HCT116 (cell line): ENCODE data around the gene SEMA3F. TPM values are rescaled to one million over a fixed set of nuclear protein-coding genes. Genes with fewer than 3 reads are reported as not detected.

Source experiments
- ATAC-seq: fragments of 200-7000 bp; cut with Tn5 transposase; 2 replicates; pipeline ENCODE4 v1.9.1; 2020; ENCODE audit warnings: mild to moderate bottlenecking, moderate library complexity
- BruUV-seq: library from RNA; stranded (reverse); fragments of 400-500 nt; replicated peaks from 2 replicates; lab custom pipeline; 2021; lab: Mats Ljungman, UMichigan
- CTCF ChIA-PET: fragments of 300-600 bp; sonication (Branson Sonifier 250); formaldehyde crosslinking; loops from one replicate; lab custom pipeline; 2021; ENCODE audit warnings: antibody characterized with exemption; lab: Charles Lee
- POLR2A ChIA-PET: fragments of 300-600, 350-600 bp; sonication (Branson Sonifier 250); formaldehyde crosslinking; loops from one replicate; lab custom pipeline; 2021; ENCODE audit warnings: antibody characterized with exemption; lab: Charles Lee
- RAD21 ChIA-PET, 2 experiments: fragments of 300-600 bp; sonication (Branson Sonifier 250); formaldehyde crosslinking; loops; one replicate each; lab custom pipeline; 2023; ENCODE audit warnings: low total read pairs in 2 of 2; ENCODE audit not compliant: uncharacterized antibody in 2 of 2, unreplicated experiment in 2 of 2, low non-redundant PET in 1 of 2; lab: Charles Lee
- DNase-seq: peaks from one replicate; pipeline ENCODE4 v3.0.0-alpha.2; 2010; ENCODE audit warnings: low read depth, low spot score
- H2AFZ ChIP-seq: fragments of 200-600 bp; shearing (Covaris generic), sonication (generic); 2 replicates; pipeline ENCODE4 v1.6.1; 2017; ENCODE audit warnings: low read depth, mixed run types, mixed read lengths, antibody characterized with exemption, low read length; ENCODE audit not compliant: poor library complexity, severe bottlenecking
- H3K27ac ChIP-seq: 2 replicates; pipeline ENCODE4 v1.5.1; 2012; ENCODE audit warnings: low read depth, low read length
- H3K27me3 ChIP-seq: fragments of 200-600 bp; sonication (generic); 2 replicates; pipeline ENCODE4 v1.6.1; 2016; ENCODE audit warnings: mixed run types, low read length, mixed read lengths; ENCODE audit not compliant: insufficient read depth
- H3K36me3 ChIP-seq, 2 experiments: fragments of 200-500 bp in 1 of 2; fragments of 200-600 bp in 1 of 2; sonication (Bioruptor generic) in 1 of 2; sonication (generic) in 1 of 2; 2 replicates each; pipeline versions ENCODE4 v1.5.1 to v1.6.1; 2014 to 2016; ENCODE audit warnings: low read length in 2 of 2, inconsistent platforms in 1 of 2, mixed read lengths in 1 of 2, mixed run types in 1 of 2; ENCODE audit not compliant: insufficient read depth in 2 of 2, control insufficient read depth in 1 of 2
- H3K4me1 ChIP-seq, 2 experiments: fragments of 200-600 bp in 1 of 2; sonication (generic) in 1 of 2; 2 replicates each; pipeline versions ENCODE4 v1.5.1 to v1.6.1; 2012 to 2017; ENCODE audit warnings: low read length in 2 of 2, inconsistent platforms in 1 of 2, mild to moderate bottlenecking in 1 of 2, mixed read lengths in 1 of 2, mixed run types in 1 of 2, moderate library complexity in 1 of 2; ENCODE audit not compliant: insufficient read depth in 2 of 2, control insufficient read depth in 1 of 2
- H3K4me2 ChIP-seq: fragments of 200-600 bp; sonication (generic); 2 replicates; pipeline ENCODE4 v1.6.1; 2017; ENCODE audit warnings: mixed run types, low read length, mixed read lengths
- H3K4me3 ChIP-seq, 2 experiments: fragments of 200-600 bp in 1 of 2; sonication (generic) in 1 of 2; replicated peaks in 1 of 2; 2 replicates each; pipeline ENCODE4 v1.5.1; 2011 to 2016; ENCODE audit warnings: low read length in 2 of 2, control low read depth in 1 of 2, low read depth in 1 of 2, mild to moderate bottlenecking in 1 of 2, mixed read lengths in 1 of 2, mixed run types in 1 of 2
- H3K79me2 ChIP-seq: fragments of 200-600 bp; sonication (generic); 2 replicates; pipeline ENCODE4 v1.6.1; 2017; ENCODE audit warnings: mild to moderate bottlenecking, mixed run types, low read length, moderate library complexity, mixed read lengths; ENCODE audit not compliant: insufficient read depth
- H3K9ac ChIP-seq: fragments of 200-600 bp; sonication (generic); 2 replicates; pipeline ENCODE4 v1.6.1; 2016; ENCODE audit warnings: low read length, mixed read lengths
- H3K9me2 ChIP-seq: fragments of 200-600 bp; sonication (generic), shearing (Covaris generic); 2 replicates; pipeline ENCODE4 v1.6.1; 2017; ENCODE audit warnings: mixed run types, mild to moderate bottlenecking, moderate library complexity; ENCODE audit not compliant: insufficient read depth
- H3K9me3 ChIP-seq, 2 experiments: fragments of 200-500 bp in 1 of 2; fragments of 200-600 bp in 1 of 2; sonication (Bioruptor generic) in 1 of 2; sonication (generic) in 1 of 2; 2 replicates each; pipeline ENCODE4 v1.6.1; 2014 to 2017; ENCODE audit warnings: low read length in 2 of 2, mixed read lengths in 2 of 2, inconsistent platforms in 1 of 2, low read depth in 1 of 2, mild to moderate bottlenecking in 1 of 2, mixed run types in 1 of 2, moderate library complexity in 1 of 2; ENCODE audit not compliant: control insufficient read depth in 1 of 2, insufficient read depth in 1 of 2
- H4K20me1 ChIP-seq: fragments of 200-600 bp; sonication (generic), shearing (Covaris generic); 2 replicates; pipeline ENCODE4 v1.6.1; 2017; ENCODE audit warnings: mixed run types, mild to moderate bottlenecking, moderate library complexity; ENCODE audit not compliant: insufficient read depth
- ZNF274 ChIP-seq: fragments of 200-500 bp; sonication (Bioruptor generic); IDR thresholded peaks from 2 replicates; pipeline ENCODE4 v1.6.1; 2014; ENCODE audit warnings: mild to moderate bottlenecking, low read depth, low read length, inconsistent platforms
- intact Hi-C: fragments of 100-400 bp; cut with micrococcal nuclease; formaldehyde crosslinking; loops from 2 replicates; pipeline ENCODE4 v1.10.0; 2022
- total RNA-seq: library from RNA; stranded (reverse); gene quantifications from one replicate; pipeline ENCODE4 v1.2.1, GENCODE V29; 2021; ENCODE audit not compliant: unreplicated experiment
- TF ChIP-seq, protein P1 (sequence below): IDR thresholded peaks from 2 replicates; pipeline ENCODE4 v1.6.1; 2012; ENCODE audit warnings: low read depth
- TF ChIP-seq, protein P2 (sequence below), 3 experiments: fragments of 200-600 bp in 1 of 3; sonication (generic) in 1 of 3; IDR thresholded peaks in 2 of 3; conservative IDR thresholded peaks in 1 of 3; 2 replicates each; pipeline ENCODE4 v1.5.1; 2012 to 2017; ENCODE audit warnings: low read depth in 2 of 3, low read length in 2 of 3, antibody characterized with exemption in 1 of 3, borderline replicate concordance in 1 of 3, control low read depth in 1 of 3, mild to moderate bottlenecking in 1 of 3, mixed read lengths in 1 of 3, mixed run types in 1 of 3, moderate library complexity in 1 of 3; ENCODE audit not compliant: insufficient read depth in 1 of 3

SEMA3F gene
- total RNA-seq, 1 experiment from 2014 or later: 15.7 TPM

DNA sequence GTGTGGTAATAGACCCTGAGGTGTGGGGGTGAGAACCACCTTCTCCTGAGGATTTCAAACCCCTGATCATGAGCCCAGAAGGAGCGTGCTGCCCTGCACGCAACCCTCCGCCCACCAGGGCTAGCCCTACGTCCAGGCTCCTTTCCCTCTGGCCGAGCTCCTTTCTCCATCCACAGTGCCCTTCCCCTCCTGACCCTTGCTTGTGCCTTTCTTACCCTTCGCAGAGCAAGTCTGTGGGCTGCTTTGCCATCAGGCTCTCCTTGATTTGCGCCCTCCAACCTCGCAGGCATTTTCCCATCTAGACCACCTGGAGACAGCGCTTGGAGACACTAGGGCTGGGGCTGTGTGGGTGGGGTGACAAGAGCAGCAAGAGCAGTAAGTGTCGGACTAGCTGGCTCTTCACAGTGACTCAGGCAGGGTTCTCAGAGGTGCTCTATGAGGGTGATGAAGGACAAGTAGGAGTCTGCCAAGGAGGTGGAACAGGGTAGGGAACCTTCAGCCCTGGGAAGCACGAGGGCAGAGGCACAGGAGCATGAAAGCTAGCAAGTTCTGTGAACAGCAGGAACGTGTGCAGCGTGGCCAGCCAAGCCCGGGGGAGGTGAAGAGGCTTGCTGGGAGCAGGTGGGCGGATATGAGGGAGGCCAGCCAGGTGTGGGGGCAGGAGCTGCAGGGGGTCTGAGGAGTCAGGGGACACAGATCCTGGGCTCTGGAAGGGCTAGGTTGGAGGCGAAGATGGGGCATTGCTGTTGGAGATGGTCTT, 47.4 kb downstream of the SEMA3F start:
- H3K27ac ChIP-seq: no peak overlapping the region
- H3K9me3 ChIP-seq: no peaks in the 10 kb centered on the region
- H3K79me2 ChIP-seq: no peaks in the 10 kb centered on the region
- POLR2A ChIA-PET: interaction anchor here (1.7 kb wide), 1 partner anchor 23 kb away, joined by 4 read pairs; no protein-coding TSS in a partner anchor
- no peaks in the 10 kb centered on the region for H3K36me3 ChIP-seq
- no peak for DNase-seq
- H3K27me3 ChIP-seq: no peaks in the 10 kb centered on the region
- intact Hi-C loops: no loop called here
- no peak overlapping the region for H3K4me2 ChIP-seq
- no peaks in the 10 kb centered on the region for H4K20me1 ChIP-seq
- H3K4me3 ChIP-seq: no peak overlapping the region
- no peak for ATAC-seq
- no peaks in the 10 kb centered on the region for H3K9me2 ChIP-seq
- RAD21 ChIA-PET: interaction anchor here in 1 of 2 experiments (0.5 kb wide), 1 partner anchor 7 kb away, joined by 7 read pairs; no protein-coding TSS in a partner anchor
- peaks cover 10 to 41% of the 10 kb centered on the region in 2 experiments; a peak in 3 of 4 replicates for H3K4me1 ChIP-seq
- no peak overlapping the region for H3K9ac ChIP-seq
- BruUV-seq: no TSS peak
- H2AFZ ChIP-seq: no peak overlapping the region
- CTCF ChIA-PET: interaction anchor here (0.7 to 1.8 kb wide), 5 partner anchors 8 to 57 kb away, joined by 3 to 11 read pairs (median 5); no protein-coding TSS in a partner anchor
- TF ChIP-seq, protein P1, sequence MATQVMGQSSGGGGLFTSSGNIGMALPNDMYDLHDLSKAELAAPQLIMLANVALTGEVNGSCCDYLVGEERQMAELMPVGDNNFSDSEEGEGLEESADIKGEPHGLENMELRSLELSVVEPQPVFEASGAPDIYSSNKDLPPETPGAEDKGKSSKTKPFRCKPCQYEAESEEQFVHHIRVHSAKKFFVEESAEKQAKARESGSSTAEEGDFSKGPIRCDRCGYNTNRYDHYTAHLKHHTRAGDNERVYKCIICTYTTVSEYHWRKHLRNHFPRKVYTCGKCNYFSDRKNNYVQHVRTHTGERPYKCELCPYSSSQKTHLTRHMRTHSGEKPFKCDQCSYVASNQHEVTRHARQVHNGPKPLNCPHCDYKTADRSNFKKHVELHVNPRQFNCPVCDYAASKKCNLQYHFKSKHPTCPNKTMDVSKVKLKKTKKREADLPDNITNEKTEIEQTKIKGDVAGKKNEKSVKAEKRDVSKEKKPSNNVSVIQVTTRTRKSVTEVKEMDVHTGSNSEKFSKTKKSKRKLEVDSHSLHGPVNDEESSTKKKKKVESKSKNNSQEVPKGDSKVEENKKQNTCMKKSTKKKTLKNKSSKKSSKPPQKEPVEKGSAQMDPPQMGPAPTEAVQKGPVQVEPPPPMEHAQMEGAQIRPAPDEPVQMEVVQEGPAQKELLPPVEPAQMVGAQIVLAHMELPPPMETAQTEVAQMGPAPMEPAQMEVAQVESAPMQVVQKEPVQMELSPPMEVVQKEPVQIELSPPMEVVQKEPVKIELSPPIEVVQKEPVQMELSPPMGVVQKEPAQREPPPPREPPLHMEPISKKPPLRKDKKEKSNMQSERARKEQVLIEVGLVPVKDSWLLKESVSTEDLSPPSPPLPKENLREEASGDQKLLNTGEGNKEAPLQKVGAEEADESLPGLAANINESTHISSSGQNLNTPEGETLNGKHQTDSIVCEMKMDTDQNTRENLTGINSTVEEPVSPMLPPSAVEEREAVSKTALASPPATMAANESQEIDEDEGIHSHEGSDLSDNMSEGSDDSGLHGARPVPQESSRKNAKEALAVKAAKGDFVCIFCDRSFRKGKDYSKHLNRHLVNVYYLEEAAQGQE: no peak
- TF ChIP-seq ZNF274: no peak
- TF ChIP-seq, protein P2, sequence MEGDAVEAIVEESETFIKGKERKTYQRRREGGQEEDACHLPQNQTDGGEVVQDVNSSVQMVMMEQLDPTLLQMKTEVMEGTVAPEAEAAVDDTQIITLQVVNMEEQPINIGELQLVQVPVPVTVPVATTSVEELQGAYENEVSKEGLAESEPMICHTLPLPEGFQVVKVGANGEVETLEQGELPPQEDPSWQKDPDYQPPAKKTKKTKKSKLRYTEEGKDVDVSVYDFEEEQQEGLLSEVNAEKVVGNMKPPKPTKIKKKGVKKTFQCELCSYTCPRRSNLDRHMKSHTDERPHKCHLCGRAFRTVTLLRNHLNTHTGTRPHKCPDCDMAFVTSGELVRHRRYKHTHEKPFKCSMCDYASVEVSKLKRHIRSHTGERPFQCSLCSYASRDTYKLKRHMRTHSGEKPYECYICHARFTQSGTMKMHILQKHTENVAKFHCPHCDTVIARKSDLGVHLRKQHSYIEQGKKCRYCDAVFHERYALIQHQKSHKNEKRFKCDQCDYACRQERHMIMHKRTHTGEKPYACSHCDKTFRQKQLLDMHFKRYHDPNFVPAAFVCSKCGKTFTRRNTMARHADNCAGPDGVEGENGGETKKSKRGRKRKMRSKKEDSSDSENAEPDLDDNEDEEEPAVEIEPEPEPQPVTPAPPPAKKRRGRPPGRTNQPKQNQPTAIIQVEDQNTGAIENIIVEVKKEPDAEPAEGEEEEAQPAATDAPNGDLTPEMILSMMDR (IDR thresholded peaks at IDR 0.05 in 2 of 3, conservative IDR thresholded peaks at IDR 0.05 in 1 of 3; ENCODE audit: borderline replicate concordance in 1 of 3, insufficient read depth in 1 of 3, low read depth in 2 of 3, low read length in 2 of 3): no peak
